Measurements from ENCODE around the gene NIM1K.

GRCh38 chr5:43203373-43203772 is 11.3 kb downstream of the NIM1K start:
- TF ChIP-seq, protein P1, sequence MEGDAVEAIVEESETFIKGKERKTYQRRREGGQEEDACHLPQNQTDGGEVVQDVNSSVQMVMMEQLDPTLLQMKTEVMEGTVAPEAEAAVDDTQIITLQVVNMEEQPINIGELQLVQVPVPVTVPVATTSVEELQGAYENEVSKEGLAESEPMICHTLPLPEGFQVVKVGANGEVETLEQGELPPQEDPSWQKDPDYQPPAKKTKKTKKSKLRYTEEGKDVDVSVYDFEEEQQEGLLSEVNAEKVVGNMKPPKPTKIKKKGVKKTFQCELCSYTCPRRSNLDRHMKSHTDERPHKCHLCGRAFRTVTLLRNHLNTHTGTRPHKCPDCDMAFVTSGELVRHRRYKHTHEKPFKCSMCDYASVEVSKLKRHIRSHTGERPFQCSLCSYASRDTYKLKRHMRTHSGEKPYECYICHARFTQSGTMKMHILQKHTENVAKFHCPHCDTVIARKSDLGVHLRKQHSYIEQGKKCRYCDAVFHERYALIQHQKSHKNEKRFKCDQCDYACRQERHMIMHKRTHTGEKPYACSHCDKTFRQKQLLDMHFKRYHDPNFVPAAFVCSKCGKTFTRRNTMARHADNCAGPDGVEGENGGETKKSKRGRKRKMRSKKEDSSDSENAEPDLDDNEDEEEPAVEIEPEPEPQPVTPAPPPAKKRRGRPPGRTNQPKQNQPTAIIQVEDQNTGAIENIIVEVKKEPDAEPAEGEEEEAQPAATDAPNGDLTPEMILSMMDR (IDR thresholded peaks at IDR 0.05), result no peak
- TF ChIP-seq POLR2AphosphoS5 (IDR thresholded peaks at IDR 0.05), result no peak

Measured in esophagus muscularis mucosa (tissue), 3 donors.